Measurements from ENCODE around the gene IRX6.

DNA sequence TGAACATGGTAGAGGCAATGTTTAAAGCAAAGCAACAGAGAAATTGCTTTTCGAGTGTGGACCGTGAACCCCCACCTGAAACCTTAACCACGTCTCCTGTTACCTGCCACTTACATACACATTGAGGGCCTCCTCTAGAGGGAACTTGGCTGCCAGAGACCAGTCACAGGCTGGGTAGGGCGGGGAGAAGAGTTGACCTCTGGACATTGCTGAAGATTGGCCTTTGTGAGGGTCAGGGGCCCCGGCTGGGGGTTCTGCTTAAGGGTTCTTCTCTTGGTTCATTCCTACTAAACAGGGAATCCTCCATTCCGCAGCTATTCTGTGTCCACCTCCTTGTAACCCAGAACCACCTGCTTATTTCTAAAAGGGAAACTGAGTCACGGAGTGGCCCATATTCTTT is 53.8 kb downstream of the IRX6 start:
- TF ChIP-seq CTCF (IDR thresholded peaks at IDR 0.05; ENCODE audit: control extremely low read depth in 1 of 3, insufficient read depth in 1 of 3, low read depth in 1 of 3, low read length in 3 of 3) (no peak), EZH2 (IDR thresholded peaks at IDR 0.05; ENCODE audit: low read depth, low read length, severe bottlenecking) (no peak), NRF1 (IDR thresholded peaks at IDR 0.05; ENCODE audit: low read depth, low read length) (no peak), ZNF274 (IDR thresholded peaks at IDR 0.05; ENCODE audit: borderline replicate concordance, extremely low read depth, low read length) (no peak), POLR2AphosphoS5 (IDR thresholded peaks at IDR 0.05; ENCODE audit: low read depth, low read length) (no peak), EGR1 (IDR thresholded peaks at IDR 0.05; ENCODE audit: borderline replicate concordance, low read depth, low read length) (no peak), NANOG (IDR thresholded peaks at IDR 0.05; ENCODE audit: insufficient read depth, low read depth, low read length, poor library complexity, severe bottlenecking) (no peak), HDAC6 (IDR thresholded peaks at IDR 0.05; ENCODE audit: low read depth, low read length) (no peak), SRF (IDR thresholded peaks at IDR 0.05; ENCODE audit: low read depth, low read length) (no peak), POLR2A (IDR thresholded peaks at IDR 0.05; ENCODE audit: control extremely low read depth in 1 of 2, low read depth in 2 of 2, low read length in 2 of 2) (no peak)
- TF ChIP-seq, protein P1, sequence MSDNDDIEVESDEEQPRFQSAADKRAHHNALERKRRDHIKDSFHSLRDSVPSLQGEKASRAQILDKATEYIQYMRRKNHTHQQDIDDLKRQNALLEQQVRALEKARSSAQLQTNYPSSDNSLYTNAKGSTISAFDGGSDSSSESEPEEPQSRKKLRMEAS (IDR thresholded peaks at IDR 0.05): no peak
